GM12872 (cell line): Measurements from ENCODE around the gene ARSG.

Experiments
- TF ChIP-seq, protein P1 (sequence below): IDR thresholded peaks from 3 replicates; pipeline ENCODE4 v1.5.1; 2011; ENCODE audit warnings: low read depth, mild to moderate bottlenecking, low read length, moderate library complexity; ENCODE audit not compliant: insufficient read depth

The ARSG gene

DNA sequence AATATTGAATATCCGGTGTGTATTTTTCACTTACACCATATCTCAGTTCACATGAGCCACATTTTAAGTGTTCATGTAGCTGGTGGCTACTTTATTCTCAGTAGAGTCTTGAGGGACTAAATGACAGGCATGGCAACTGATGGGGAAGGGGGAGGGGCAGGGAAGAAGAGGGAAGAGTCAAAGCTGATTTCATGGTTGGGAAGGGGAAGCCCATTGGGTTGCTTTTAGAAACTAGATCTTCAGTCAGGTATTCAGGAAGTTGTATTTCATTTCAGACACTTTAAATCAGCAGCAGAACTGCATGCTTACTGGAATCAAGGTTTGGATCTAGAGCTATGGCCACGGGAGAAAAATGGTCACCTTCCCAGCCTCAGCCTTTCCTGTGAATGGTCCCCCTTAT lies 168.9 kb downstream of the ARSG start:
- TF ChIP-seq, protein P1, sequence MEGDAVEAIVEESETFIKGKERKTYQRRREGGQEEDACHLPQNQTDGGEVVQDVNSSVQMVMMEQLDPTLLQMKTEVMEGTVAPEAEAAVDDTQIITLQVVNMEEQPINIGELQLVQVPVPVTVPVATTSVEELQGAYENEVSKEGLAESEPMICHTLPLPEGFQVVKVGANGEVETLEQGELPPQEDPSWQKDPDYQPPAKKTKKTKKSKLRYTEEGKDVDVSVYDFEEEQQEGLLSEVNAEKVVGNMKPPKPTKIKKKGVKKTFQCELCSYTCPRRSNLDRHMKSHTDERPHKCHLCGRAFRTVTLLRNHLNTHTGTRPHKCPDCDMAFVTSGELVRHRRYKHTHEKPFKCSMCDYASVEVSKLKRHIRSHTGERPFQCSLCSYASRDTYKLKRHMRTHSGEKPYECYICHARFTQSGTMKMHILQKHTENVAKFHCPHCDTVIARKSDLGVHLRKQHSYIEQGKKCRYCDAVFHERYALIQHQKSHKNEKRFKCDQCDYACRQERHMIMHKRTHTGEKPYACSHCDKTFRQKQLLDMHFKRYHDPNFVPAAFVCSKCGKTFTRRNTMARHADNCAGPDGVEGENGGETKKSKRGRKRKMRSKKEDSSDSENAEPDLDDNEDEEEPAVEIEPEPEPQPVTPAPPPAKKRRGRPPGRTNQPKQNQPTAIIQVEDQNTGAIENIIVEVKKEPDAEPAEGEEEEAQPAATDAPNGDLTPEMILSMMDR: no peak

DNA sequence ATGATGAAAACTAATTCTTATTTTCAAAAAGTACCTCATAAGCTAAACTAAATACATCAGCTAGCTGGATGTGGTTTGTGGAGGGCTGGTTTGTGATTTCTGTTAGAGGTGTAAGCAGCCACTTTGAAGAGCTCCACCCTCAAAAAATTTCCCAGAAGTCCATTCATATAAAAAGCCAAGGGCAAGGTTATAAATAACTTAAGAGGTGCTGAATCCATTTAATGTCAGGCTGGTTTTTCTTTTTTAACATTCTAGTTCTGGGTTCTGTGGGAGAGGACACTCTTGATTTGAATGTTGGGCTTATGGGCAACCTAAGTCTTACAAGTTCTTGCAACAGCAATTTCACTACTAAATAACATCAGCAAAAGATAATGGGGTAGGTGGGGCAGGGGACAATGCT lies 169.4 kb downstream of the ARSG start:
- TF ChIP-seq, protein P1: no peak

DNA sequence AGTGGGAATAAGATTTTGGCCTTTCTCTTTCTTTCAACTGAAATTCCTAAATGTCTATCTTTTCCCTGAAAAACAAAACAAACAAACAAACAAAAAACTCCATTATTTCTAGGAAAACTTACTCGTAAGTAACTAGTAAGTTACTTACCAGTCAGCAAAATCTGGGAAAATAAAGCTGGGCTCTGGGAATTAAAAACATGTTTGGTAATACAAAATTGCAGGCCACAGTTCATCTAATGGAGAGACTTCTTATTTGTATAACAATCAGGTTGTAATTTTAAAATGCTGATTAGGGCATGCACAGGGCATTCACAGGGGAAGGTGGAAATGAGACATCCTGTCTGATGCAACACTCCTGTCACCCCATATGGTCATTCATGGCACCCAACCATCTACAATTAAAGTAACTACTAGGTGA lies 169.8 kb downstream of the ARSG start:
- TF ChIP-seq, protein P1: no peak

DNA sequence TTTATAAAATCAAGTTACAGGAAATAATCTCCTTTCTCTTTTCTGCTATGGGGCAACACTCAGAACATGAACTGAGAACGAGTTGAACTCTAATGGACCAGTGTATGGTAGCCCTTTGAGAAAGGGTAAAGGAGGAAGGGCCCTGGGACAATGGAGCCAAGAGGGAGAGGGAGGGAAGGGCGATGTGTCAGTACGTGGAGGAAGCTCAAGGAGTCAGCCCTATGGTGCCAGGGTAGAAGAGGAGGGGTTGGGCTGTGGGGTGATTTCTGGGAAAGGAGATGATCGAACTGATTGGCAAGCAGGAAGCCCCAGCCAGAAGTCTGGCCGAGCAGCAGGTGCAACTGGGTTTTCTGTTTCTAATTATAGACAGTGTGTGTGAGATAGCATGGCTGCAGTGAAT lies 170.3 kb downstream of the ARSG start:
- TF ChIP-seq, protein P1: no peak

DNA sequence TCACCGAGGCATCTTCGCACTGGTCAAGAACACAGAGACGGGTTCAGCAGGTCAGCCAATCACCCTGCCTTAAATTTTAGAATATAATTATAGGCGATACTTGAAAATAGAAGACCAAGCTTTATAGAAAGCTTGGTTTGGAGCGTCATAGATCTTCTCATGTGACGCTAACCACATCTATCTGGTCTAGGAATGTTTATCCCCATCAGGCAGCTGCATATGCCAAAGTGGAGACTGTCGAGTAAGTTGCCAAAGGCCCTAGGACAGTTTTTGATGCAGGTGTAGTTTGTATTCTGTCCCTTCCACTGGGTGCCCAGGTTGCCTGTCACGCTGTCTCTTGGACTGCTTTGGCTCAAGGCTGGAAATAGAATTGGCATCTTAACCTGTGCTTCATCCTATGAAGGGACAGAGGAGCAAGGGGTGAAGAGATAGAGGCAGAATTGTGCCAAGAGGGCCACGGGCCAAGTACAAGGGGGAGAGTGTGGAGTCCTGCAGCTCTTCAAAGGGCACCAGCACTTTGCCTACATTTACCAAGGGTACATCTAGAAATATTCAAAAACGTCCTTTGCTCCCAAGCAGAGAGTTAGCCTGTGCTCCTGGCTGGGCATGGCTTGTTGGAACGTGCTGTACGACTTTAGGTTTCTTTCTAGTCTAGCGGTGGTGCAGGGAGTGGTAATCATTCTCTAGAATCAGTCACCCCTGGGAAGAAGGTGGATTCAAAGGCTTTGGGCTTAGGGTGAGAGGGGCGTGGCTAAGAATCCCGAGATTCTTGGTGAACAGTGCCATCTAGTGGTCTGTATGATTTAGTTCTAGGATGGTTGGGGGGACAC lies 171.3 kb downstream of the ARSG start:
- TF ChIP-seq, protein P1: peak; percentile 54

DNA sequence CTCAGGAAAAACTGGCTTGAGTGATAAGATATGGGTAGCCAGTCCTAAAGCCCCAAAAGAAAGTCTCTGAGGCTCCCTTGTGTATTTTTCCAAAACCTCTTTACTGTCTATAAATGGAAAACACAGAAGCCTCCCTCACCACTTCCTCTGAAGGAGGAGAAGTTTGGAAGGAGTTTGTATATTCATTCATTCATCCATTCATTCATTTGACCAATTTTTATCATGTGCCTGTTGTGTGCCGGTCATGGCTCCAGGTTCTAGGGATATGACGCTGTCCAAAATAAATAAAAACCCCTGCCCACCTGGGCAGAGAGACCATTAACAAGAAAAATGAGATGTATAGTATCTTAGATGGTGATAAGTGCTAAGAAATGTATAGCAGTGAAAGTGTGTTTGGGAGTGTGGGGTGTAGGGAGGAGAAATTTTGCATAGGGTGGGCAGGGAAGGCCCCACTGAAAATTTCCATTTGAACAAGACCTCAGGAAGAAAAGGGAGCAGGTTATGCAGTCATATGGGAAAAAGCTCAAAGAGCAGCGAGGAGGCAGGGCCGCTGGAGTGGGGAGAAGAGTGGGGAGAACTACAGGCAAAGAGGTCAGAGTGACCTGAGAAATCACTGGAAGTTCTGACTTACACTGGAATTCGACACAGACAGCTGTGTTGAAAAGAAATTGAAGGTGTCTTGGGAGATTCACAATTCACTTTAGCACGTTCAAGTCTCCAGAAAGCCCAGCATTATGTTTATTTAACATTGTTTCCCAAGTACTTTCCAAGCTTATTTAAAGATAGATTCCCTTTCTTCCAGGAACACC lies 172.1 kb downstream of the ARSG start:
- TF ChIP-seq, protein P1: no peak

DNA sequence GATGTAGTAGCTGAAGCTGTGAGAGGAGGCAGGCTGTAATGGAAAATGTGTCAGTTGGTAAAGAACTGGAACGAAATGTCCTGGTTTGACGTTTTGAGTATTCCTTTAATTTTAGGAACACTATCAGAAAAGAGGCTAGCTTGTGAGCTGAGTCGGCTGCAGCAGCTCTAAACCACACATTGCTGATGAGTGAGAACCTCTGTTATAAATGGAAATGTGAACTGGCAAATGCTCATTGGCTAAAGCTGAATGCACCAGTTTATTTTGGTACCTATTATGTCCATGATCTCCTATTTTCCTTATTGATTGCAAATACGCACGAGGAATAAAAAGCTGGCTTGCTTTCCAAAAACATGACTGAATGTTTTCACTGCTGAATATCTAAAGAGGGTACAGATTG lies 177.0 kb downstream of the ARSG start:
- TF ChIP-seq, protein P1: no peak
